HEK293 (cell line): Measurements from ENCODE around the gene KRTAP5-1.

Experiments used
- BCL11A ChIP-seq: fragments of 450-650 bp; formaldehyde crosslinking; IDR thresholded peaks from 2 replicates; pipeline ENCODE4 v1.5.1; 2016; ENCODE audit warnings: low read depth, missing biosample characterization, missing genetic modification characterization
- GFI1B ChIP-seq: fragments of 450-650 bp; formaldehyde crosslinking; IDR thresholded peaks from 2 replicates; pipeline ENCODE4 v1.5.1; 2016; ENCODE audit warnings: missing biosample characterization, missing genetic modification characterization
- PBX3 ChIP-seq: sonication (generic); formaldehyde crosslinking; IDR thresholded peaks from 2 replicates; pipeline ENCODE4 v1.8.1; 2022; ENCODE audit warnings: mild to moderate bottlenecking, moderate library complexity, missing genetic modification reagents
- SP2 ChIP-seq: fragments of 450-650 bp; formaldehyde crosslinking; IDR thresholded peaks from 2 replicates; pipeline ENCODE4 v1.5.1; 2016; ENCODE audit warnings: missing biosample characterization, missing genetic modification characterization
- ZNF146 ChIP-seq: fragments of 450-650 bp; formaldehyde crosslinking; IDR thresholded peaks from 2 replicates; pipeline ENCODE4 v1.5.1; 2016; ENCODE audit warnings: missing biosample characterization, missing genetic modification characterization
- ZNF221 ChIP-seq: fragments of 450-650 bp; formaldehyde crosslinking; IDR thresholded peaks from 2 replicates; pipeline ENCODE4 v1.5.1; 2017; ENCODE audit warnings: missing biosample characterization, missing genetic modification characterization, borderline replicate concordance
- ZNF398 ChIP-seq: fragments of 450-650 bp; formaldehyde crosslinking; IDR thresholded peaks from 2 replicates; pipeline ENCODE4 v1.5.1; 2017; ENCODE audit warnings: missing biosample characterization, missing genetic modification characterization
- ZNF571 ChIP-seq: fragments of 450-650 bp; formaldehyde crosslinking; IDR thresholded peaks from 2 replicates; pipeline ENCODE4 v1.5.0; 2017; ENCODE audit warnings: missing biosample characterization, missing genetic modification characterization
- ZNF792 ChIP-seq: fragments of 450-650 bp; formaldehyde crosslinking; IDR thresholded peaks from 2 replicates; pipeline ENCODE4 v1.5.1; 2016; ENCODE audit warnings: missing biosample characterization, missing genetic modification characterization
- TF ChIP-seq, protein P1 (sequence below): fragments of 450-650 bp; formaldehyde crosslinking; IDR thresholded peaks from 2 replicates; pipeline ENCODE4 v1.5.1; 2016; ENCODE audit warnings: missing biosample characterization, missing genetic modification characterization

GRCh38 chr11:1541474-1542204, 43.4 kb downstream of the KRTAP5-1 start:
- TF ChIP-seq, protein P1, sequence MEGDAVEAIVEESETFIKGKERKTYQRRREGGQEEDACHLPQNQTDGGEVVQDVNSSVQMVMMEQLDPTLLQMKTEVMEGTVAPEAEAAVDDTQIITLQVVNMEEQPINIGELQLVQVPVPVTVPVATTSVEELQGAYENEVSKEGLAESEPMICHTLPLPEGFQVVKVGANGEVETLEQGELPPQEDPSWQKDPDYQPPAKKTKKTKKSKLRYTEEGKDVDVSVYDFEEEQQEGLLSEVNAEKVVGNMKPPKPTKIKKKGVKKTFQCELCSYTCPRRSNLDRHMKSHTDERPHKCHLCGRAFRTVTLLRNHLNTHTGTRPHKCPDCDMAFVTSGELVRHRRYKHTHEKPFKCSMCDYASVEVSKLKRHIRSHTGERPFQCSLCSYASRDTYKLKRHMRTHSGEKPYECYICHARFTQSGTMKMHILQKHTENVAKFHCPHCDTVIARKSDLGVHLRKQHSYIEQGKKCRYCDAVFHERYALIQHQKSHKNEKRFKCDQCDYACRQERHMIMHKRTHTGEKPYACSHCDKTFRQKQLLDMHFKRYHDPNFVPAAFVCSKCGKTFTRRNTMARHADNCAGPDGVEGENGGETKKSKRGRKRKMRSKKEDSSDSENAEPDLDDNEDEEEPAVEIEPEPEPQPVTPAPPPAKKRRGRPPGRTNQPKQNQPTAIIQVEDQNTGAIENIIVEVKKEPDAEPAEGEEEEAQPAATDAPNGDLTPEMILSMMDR (tag by site-specific recombination): no peak
- TF ChIP-seq ZNF398 (tag by site-specific recombination) (no peak), BCL11A (no peak), ZNF571 (tag by site-specific recombination) (no peak), SP2 (tag by site-specific recombination) (no peak), GFI1B (tag by site-specific recombination) (no peak), ZNF221 (no peak), ZNF146 (no peak), PBX3 (CRISPR knock-in tag) (no peak), ZNF792 (tag by site-specific recombination) (no peak)
